Activated CD4-positive, alpha-beta memory T cell treated with anti-CD3 and anti-CD28 coated beads for 36 hours (primary cell): ENCODE results near the gene TAL1. TPM values are rescaled to one million over a fixed set of nuclear protein-coding genes. Genes with fewer than 3 reads are reported as not detected.
A peak's percentile ranks its signal among the peaks of the same experiment; 100 is the strongest.
"Not testable (repeated sequence)": the region's sequence is repeated elsewhere in the genome, so short reads cannot be mapped to it uniquely, and the experiment has no call there.

Experiments
- CTCF ChIA-PET: fragments of 350-600 bp; sonication (Branson Sonifier 250); formaldehyde crosslinking; loops from one replicate; lab custom pipeline; 2021; ENCODE audit warnings: antibody characterized with exemption, inconsistent platforms; lab: Charles Lee
- POLR2A ChIA-PET: fragments of 350-600 bp; sonication (Branson Sonifier 250); formaldehyde crosslinking; loops from one replicate; lab custom pipeline; 2021; ENCODE audit warnings: antibody characterized with exemption; lab: Charles Lee
- DNase-seq: peaks from one replicate; pipeline ENCODE4 v3.0.0-alpha.2; 2020
- H3K27ac Mint-ChIP-seq: one replicate; pipeline ENCODE4 v1.8.0; 2021; ENCODE audit warnings: mixed read lengths
- H3K27me3 Mint-ChIP-seq: one replicate; pipeline ENCODE4 v1.8.0; 2021; ENCODE audit warnings: mixed read lengths
- H3K36me3 Mint-ChIP-seq: one replicate; pipeline ENCODE4 v1.8.0; 2021; ENCODE audit warnings: mixed read lengths
- H3K4me1 Mint-ChIP-seq: one replicate; pipeline ENCODE4 v1.8.0; 2021; ENCODE audit warnings: low read depth, mixed read lengths
- H3K4me3 Mint-ChIP-seq: one replicate; pipeline ENCODE4 v1.8.0; 2021; ENCODE audit warnings: mild to moderate bottlenecking, mixed read lengths
- H3K9me3 Mint-ChIP-seq: one replicate; pipeline ENCODE4 v1.8.0; 2021; ENCODE audit warnings: mixed read lengths
- intact Hi-C: fragments of 100-400 bp; cut with micrococcal nuclease; formaldehyde crosslinking; loops from one replicate; pipeline ENCODE4 v1.15.1; 2023
- total RNA-seq, 2 experiments: library from RNA; stranded (reverse); gene quantifications; one replicate each; pipeline ENCODE4 v1.2.3, GENCODE V29; 2021

TAL1 gene
- total RNA-seq, 2 experiments from 2014 or later: 0.07 TPM; not detected in 1

- CTCF ChIA-PET: no interaction called here
- Mint-ChIP-seq H3K36me3 (no peaks in the 10 kb centered on the region), H3K4me1 (peaks cover 4% of the 10 kb centered on the region), H3K27me3 (peaks cover 15% of the 10 kb centered on the region), H3K9me3 (no peaks in the 10 kb centered on the region), H3K27ac (no peak overlapping the region), H3K4me3 (no peak overlapping the region)
- intact Hi-C loops: no loop called here
- DNase-seq: peak; percentile 27
- POLR2A ChIA-PET: no interaction called here
Measured at GRCh38 chr1:47207803-47208373, 24.1 kb downstream of the TAL1 start.

- CTCF ChIA-PET: interaction anchor here (2.1 kb wide), 1 partner anchor 13 kb away, joined by 6 read pairs; no protein-coding TSS in a partner anchor
- no peak for DNase-seq
- no peak overlapping the region for H3K27ac Mint-ChIP-seq
Measured at GRCh38 chr1:47205918-47206317, 26.1 kb downstream of the TAL1 start.

GRCh38 chr1:47203504-47203903 is 28.5 kb downstream of the TAL1 start:
- H3K4me3 Mint-ChIP-seq, CTCF ChIA-PET, H3K9me3 Mint-ChIP-seq, H3K36me3 Mint-ChIP-seq, POLR2A ChIA-PET, DNase-seq, H3K27ac Mint-ChIP-seq, intact Hi-C loops, H3K4me1 Mint-ChIP-seq: not testable (repeated sequence)
- peaks cover 24% of the 10 kb centered on the region for H3K27me3 Mint-ChIP-seq

More at GRCh38 chr1:47205918-47206317, 26.1 kb downstream of the TAL1 start:
- intact Hi-C loops: no loop called here
- POLR2A ChIA-PET: no interaction called here
- Mint-ChIP-seq H3K4me1 (peaks cover 4% of the 10 kb centered on the region), H3K27me3 (peaks cover 15% of the 10 kb centered on the region), H3K36me3 (no peaks in the 10 kb centered on the region), H3K9me3 (no peaks in the 10 kb centered on the region), H3K4me3 (no peak overlapping the region)

- no peaks in the 10 kb centered on the region for H3K9me3 Mint-ChIP-seq
- H3K27me3 Mint-ChIP-seq: peaks cover 29% of the 10 kb centered on the region
Measured at GRCh38 chr1:47201179-47201578, 30.8 kb downstream of the TAL1 start.

GRCh38 chr1:47198214-47198613 is 33.8 kb downstream of the TAL1 start:
- H3K4me1 Mint-ChIP-seq: no peaks in the 10 kb centered on the region
- ChIA-PET POLR2A (no interaction called here), CTCF (no interaction called here)
- intact Hi-C loops: no loop called here
- peaks cover 22% of the 10 kb centered on the region for H3K27me3 Mint-ChIP-seq
- DNase-seq: no peak
- H3K27ac Mint-ChIP-seq: no peak overlapping the region
- H3K4me3 Mint-ChIP-seq: no peak overlapping the region
- no peaks in the 10 kb centered on the region for H3K9me3 Mint-ChIP-seq
- H3K36me3 Mint-ChIP-seq: no peaks in the 10 kb centered on the region

More at GRCh38 chr1:47201179-47201578, 30.8 kb downstream of the TAL1 start:
- Mint-ChIP-seq H3K36me3 (no peaks in the 10 kb centered on the region), H3K4me1 (peaks cover 4% of the 10 kb centered on the region), H3K27ac (no peak overlapping the region), H3K4me3 (no peak overlapping the region)
- POLR2A ChIA-PET: no interaction called here
- CTCF ChIA-PET: interaction anchor here (0.9 to 1.2 kb wide), 2 partner anchors 26 to 542 kb away, joined by 3 read pairs; no protein-coding TSS in a partner anchor
- intact Hi-C loops: no loop called here
- no peak for DNase-seq

GRCh38 chr1:47196622-47197021 is 35.4 kb downstream of the TAL1 start:
- no peaks in the 10 kb centered on the region for H3K36me3 Mint-ChIP-seq
- intact Hi-C loops: no loop called here
- H3K27me3 Mint-ChIP-seq: peaks cover 24% of the 10 kb centered on the region
- peaks cover 3% of the 10 kb centered on the region for H3K4me1 Mint-ChIP-seq
- H3K9me3 Mint-ChIP-seq: no peaks in the 10 kb centered on the region
- DNase-seq: no peak
- no peak overlapping the region for H3K27ac Mint-ChIP-seq
- CTCF ChIA-PET: interaction anchor here (1.0 to 1.6 kb wide), 4 partner anchors 17 to 530 kb away, joined by 3 to 5 read pairs (median 4); no protein-coding TSS in a partner anchor
- POLR2A ChIA-PET: no interaction called here
- H3K4me3 Mint-ChIP-seq: no peak overlapping the region

- H3K4me1 Mint-ChIP-seq, H3K27ac Mint-ChIP-seq, POLR2A ChIA-PET, H3K9me3 Mint-ChIP-seq, intact Hi-C loops, H3K36me3 Mint-ChIP-seq, DNase-seq, H3K4me3 Mint-ChIP-seq: not testable (repeated sequence)
- H3K27me3 Mint-ChIP-seq: peaks cover 24% of the 10 kb centered on the region
- CTCF ChIA-PET: interaction anchor here (1.4 to 4.0 kb wide), 3 partner anchors 11 to 67 kb away, joined by 3 to 21 read pairs (median 4); no protein-coding TSS in a partner anchor
Measured at GRCh38 chr1:47195981-47196380, 36.0 kb downstream of the TAL1 start.

- Mint-ChIP-seq H3K27me3 (peaks cover 19% of the 10 kb centered on the region), H3K4me3 (no peak overlapping the region), H3K27ac (no peak overlapping the region), H3K4me1 (peaks cover 3% of the 10 kb centered on the region), H3K9me3 (no peaks in the 10 kb centered on the region), H3K36me3 (no peaks in the 10 kb centered on the region)
- no peak for DNase-seq
- intact Hi-C loops: loop anchor here (5.0 kb wide), 1 partner anchor 138 kb away; the partner anchor contains the start of gene CMPK1
- POLR2A ChIA-PET: no interaction called here
- CTCF ChIA-PET: interaction anchor here (0.6 to 6.8 kb wide), 13 partner anchors 10 to 532 kb away, joined by 3 to 144 read pairs (median 6); no protein-coding TSS in a partner anchor
Measured at GRCh38 chr1:47194311-47194710, 37.7 kb downstream of the TAL1 start.

GRCh38 chr1:47193496-47193895 is 38.5 kb downstream of the TAL1 start:
- not testable (repeated sequence) for H3K4me1 Mint-ChIP-seq
- intact Hi-C loops: loop anchor here (1.0 to 5.0 kb wide), 2 partner anchors 70 to 139 kb away; partner anchors contain the start of gene CMPK1

DNA sequence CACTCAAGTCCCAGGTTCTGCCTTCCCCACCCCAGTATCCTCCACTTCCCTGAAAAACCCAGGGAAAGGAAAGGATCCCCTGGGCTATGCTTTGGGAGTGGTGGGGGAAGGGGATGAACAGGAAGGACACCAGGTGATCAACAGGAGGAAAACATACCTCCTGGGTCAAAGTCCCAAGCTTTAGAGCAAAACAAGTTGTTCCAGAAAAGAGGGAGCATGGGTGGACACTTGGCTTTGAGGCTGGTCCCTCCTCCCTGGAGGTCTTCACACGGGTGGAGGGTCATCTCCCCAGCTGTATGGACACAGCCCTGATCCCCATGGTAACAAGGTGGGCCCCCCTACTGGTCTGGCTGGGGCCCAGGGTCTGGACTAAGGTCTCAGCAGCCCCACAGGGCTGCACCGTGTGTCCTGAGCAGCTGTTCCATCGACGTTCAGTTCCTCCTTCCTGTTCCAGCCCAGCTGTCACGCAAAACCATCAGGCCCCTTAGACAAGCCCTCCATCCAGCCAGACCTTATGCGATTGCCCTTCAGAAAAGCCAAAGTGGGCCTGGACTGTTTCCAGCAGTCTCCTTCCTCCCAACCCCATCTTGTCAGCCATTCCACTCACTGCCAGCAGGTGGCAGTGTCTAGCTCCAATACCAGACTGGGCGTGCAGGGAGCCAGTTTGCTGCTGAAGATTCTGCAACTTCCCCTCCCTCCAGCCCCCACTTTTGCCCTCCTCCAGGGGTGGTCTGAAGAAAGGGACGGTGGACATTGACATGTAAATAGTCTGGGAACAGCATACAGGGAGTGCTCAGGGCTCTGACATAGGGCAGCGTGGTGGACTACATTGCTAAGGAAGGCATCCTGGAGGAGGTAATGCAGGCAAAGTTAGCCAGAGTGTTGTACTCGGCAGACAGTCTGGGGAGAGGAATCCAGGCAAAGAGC is 39.3 kb downstream of the TAL1 start:
- intact Hi-C loops: loop anchor here (1.0 to 5.0 kb wide), 2 partner anchors 71 to 140 kb away; partner anchors contain the start of gene CMPK1
- no peaks in the 10 kb centered on the region for H3K36me3 Mint-ChIP-seq
- ChIA-PET POLR2A (interaction anchor here (1.1 kb wide), 1 partner anchor 17 kb away, joined by 4 read pairs; no protein-coding TSS in a partner anchor), CTCF (interaction anchor here (0.6 to 6.8 kb wide), 32 partner anchors 8 to 534 kb away, joined by 3 to 144 read pairs (median 4); partner anchors contain the start of genes CMPK1, FOXD2 and STIL)
- no peak overlapping the region for H3K27ac Mint-ChIP-seq
- H3K9me3 Mint-ChIP-seq: no peaks in the 10 kb centered on the region
- H3K4me3 Mint-ChIP-seq: no peak overlapping the region
- H3K27me3 Mint-ChIP-seq: peaks cover 5% of the 10 kb centered on the region
- H3K4me1 Mint-ChIP-seq: peaks cover 3% of the 10 kb centered on the region
- peak; percentile 78 for DNase-seq

More at GRCh38 chr1:47193496-47193895, 38.5 kb downstream of the TAL1 start:
- H3K27ac Mint-ChIP-seq, H3K4me3 Mint-ChIP-seq, DNase-seq, H3K36me3 Mint-ChIP-seq, H3K9me3 Mint-ChIP-seq: not testable (repeated sequence)
- peaks cover 11% of the 10 kb centered on the region for H3K27me3 Mint-ChIP-seq
- POLR2A ChIA-PET: interaction anchor here (1.1 kb wide), 1 partner anchor 18 kb away, joined by 4 read pairs; no protein-coding TSS in a partner anchor
- CTCF ChIA-PET: interaction anchor here (0.6 to 6.8 kb wide), 29 partner anchors 9 to 533 kb away, joined by 3 to 144 read pairs (median 5); partner anchors contain the start of genes CMPK1, FOXD2 and STIL

DNA sequence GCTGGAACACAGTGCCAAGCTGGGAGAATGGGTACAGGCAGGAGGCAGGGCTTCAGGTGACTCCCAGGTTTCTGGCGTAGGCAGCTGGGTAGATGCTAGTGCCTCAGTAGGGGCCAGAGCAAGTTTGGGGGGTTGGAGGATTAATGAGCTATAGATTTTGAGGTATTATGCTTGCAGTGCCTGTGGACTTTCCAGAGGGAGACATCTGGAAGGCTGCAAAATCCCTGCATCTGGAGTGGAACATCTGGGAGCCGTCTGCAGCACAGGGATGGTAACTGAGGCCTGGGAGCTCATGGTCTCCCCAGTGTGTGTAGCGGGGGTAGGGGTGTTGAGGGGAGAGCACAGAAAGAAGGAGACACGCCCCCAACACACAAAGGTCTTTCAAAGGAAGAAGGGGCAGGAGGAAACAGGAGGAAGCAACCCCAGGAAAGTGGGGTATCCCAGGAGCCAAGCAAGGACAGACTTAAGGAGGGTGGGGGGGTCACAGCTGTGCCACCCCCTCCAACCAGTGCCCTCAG is 40.0 kb downstream of the TAL1 start:
- no peak for DNase-seq
- H3K4me3 Mint-ChIP-seq: no peak overlapping the region
- no peaks in the 10 kb centered on the region for H3K9me3 Mint-ChIP-seq
- CTCF ChIA-PET: interaction anchor here (1.2 to 6.8 kb wide), 17 partner anchors 7 to 245 kb away, joined by 3 to 144 read pairs (median 6); partner anchors contain the start of genes CMPK1 and FOXD2
- peaks cover 3% of the 10 kb centered on the region for H3K4me1 Mint-ChIP-seq
- no peak overlapping the region for H3K27ac Mint-ChIP-seq
- H3K36me3 Mint-ChIP-seq: no peaks in the 10 kb centered on the region
- POLR2A ChIA-PET: no interaction called here
- intact Hi-C loops: loop anchor here (5.0 kb wide), 1 partner anchor 140 kb away; the partner anchor contains the start of gene CMPK1
- H3K27me3 Mint-ChIP-seq: peaks cover 4% of the 10 kb centered on the region
